ENCODE measurements around the gene PC.
"Not testable (repeated sequence)": the region's sequence is repeated elsewhere in the genome, so short reads cannot be mapped to it uniquely, and the experiment has no call there.

DNA sequence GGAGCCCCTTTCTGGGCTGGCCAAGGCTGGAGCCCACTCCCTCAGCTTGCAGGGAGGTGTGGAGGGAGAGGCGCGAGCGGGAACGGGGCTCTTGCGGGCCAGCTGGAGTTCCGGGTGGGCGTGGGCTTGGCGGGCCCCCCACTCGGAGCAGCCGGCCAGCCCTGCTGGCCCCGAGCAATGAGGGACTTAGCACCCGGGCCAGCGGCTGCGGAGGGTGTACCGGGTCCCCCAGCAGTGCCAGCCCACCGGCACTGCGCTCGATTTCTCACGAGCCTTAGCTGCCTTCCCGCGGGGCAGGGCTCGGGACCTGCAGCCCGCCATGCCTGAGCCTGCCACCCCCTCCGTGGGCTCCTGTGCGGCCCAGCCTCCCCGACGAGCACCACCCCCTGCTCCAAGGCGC is 30.6 kb upstream of the PC start:
- TF ChIP-seq, protein P1, sequence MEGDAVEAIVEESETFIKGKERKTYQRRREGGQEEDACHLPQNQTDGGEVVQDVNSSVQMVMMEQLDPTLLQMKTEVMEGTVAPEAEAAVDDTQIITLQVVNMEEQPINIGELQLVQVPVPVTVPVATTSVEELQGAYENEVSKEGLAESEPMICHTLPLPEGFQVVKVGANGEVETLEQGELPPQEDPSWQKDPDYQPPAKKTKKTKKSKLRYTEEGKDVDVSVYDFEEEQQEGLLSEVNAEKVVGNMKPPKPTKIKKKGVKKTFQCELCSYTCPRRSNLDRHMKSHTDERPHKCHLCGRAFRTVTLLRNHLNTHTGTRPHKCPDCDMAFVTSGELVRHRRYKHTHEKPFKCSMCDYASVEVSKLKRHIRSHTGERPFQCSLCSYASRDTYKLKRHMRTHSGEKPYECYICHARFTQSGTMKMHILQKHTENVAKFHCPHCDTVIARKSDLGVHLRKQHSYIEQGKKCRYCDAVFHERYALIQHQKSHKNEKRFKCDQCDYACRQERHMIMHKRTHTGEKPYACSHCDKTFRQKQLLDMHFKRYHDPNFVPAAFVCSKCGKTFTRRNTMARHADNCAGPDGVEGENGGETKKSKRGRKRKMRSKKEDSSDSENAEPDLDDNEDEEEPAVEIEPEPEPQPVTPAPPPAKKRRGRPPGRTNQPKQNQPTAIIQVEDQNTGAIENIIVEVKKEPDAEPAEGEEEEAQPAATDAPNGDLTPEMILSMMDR (conservative IDR thresholded peaks at IDR 0.05; ENCODE audit: low read depth in 2 of 2): not testable (repeated sequence)
- TF ChIP-seq EZH2 (IDR thresholded peaks at IDR 0.05; ENCODE audit: low read depth, unreplicated experiment); POLR2AphosphoS5 (IDR thresholded peaks at IDR 0.05; ENCODE audit: low read depth); JUNB (IDR thresholded peaks at IDR 0.05; ENCODE audit: unreplicated experiment); EZH2phosphoT487 (IDR thresholded peaks at IDR 0.05; ENCODE audit: unreplicated experiment): not testable (repeated sequence)
- TF ChIP-seq, protein P2, sequence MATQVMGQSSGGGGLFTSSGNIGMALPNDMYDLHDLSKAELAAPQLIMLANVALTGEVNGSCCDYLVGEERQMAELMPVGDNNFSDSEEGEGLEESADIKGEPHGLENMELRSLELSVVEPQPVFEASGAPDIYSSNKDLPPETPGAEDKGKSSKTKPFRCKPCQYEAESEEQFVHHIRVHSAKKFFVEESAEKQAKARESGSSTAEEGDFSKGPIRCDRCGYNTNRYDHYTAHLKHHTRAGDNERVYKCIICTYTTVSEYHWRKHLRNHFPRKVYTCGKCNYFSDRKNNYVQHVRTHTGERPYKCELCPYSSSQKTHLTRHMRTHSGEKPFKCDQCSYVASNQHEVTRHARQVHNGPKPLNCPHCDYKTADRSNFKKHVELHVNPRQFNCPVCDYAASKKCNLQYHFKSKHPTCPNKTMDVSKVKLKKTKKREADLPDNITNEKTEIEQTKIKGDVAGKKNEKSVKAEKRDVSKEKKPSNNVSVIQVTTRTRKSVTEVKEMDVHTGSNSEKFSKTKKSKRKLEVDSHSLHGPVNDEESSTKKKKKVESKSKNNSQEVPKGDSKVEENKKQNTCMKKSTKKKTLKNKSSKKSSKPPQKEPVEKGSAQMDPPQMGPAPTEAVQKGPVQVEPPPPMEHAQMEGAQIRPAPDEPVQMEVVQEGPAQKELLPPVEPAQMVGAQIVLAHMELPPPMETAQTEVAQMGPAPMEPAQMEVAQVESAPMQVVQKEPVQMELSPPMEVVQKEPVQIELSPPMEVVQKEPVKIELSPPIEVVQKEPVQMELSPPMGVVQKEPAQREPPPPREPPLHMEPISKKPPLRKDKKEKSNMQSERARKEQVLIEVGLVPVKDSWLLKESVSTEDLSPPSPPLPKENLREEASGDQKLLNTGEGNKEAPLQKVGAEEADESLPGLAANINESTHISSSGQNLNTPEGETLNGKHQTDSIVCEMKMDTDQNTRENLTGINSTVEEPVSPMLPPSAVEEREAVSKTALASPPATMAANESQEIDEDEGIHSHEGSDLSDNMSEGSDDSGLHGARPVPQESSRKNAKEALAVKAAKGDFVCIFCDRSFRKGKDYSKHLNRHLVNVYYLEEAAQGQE (IDR thresholded peaks at IDR 0.05; ENCODE audit: unreplicated experiment): not testable (repeated sequence)
- TF ChIP-seq, protein P3, sequence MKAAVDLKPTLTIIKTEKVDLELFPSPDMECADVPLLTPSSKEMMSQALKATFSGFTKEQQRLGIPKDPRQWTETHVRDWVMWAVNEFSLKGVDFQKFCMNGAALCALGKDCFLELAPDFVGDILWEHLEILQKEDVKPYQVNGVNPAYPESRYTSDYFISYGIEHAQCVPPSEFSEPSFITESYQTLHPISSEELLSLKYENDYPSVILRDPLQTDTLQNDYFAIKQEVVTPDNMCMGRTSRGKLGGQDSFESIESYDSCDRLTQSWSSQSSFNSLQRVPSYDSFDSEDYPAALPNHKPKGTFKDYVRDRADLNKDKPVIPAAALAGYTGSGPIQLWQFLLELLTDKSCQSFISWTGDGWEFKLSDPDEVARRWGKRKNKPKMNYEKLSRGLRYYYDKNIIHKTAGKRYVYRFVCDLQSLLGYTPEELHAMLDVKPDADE (IDR thresholded peaks at IDR 0.05): not testable (repeated sequence)
